HepG2 (cell line): ENCODE data around the gene SPNS2. TPM values are rescaled to one million over a fixed set of nuclear protein-coding genes. Genes with fewer than 3 reads are reported as not detected.

Experiments used
- AGO1 ChIP-seq: fragments of 200-400 bp; formaldehyde crosslinking; IDR thresholded peaks from 2 replicates; pipeline ENCODE4 v1.6.1; 2017; ENCODE audit warnings: mild to moderate bottlenecking, low read depth, low read length, moderate library complexity; ENCODE audit not compliant: poor library complexity, severe bottlenecking
- ATRX ChIP-seq: sonication (generic); formaldehyde crosslinking; IDR thresholded peaks from 2 replicates; pipeline ENCODE4 v1.4.0; 2020; ENCODE audit warnings: missing genetic modification reagents, borderline replicate concordance
- CEBPZ ChIP-seq: IDR thresholded peaks from 2 replicates; pipeline ENCODE4 v1.6.1; 2012; ENCODE audit warnings: low read length, improper control_type of control experiment
- FOXA1 ChIP-seq, 2 experiments: fragments of 450-650 bp in 1 of 2; sonication (generic) in 1 of 2; formaldehyde crosslinking in 1 of 2; IDR thresholded peaks; 2 replicates each; pipeline versions ENCODE4 v1.4.0 to v1.6.1; 2016 to 2020; ENCODE audit warnings: missing genetic modification reagents in 1 of 2
- HNRNPUL1 ChIP-seq: fragments of 200-400 bp; formaldehyde crosslinking; IDR thresholded peaks from 2 replicates; pipeline ENCODE4 v1.6.1; 2017; ENCODE audit warnings: low read depth, mild to moderate bottlenecking, low read length, moderate library complexity
- KDM6A ChIP-seq: IDR thresholded peaks from 2 replicates; pipeline ENCODE4 v1.6.1; 2016; ENCODE audit warnings: low read depth
- MATR3 ChIP-seq: sonication (generic); formaldehyde crosslinking; IDR thresholded peaks from 2 replicates; pipeline ENCODE4 v1.4.0; 2020; ENCODE audit warnings: missing genetic modification reagents
- MBD4 ChIP-seq: IDR thresholded peaks from 2 replicates; pipeline ENCODE4 v1.6.1; 2012; ENCODE audit warnings: low read length, inconsistent platforms, borderline replicate concordance
- MIER2 ChIP-seq: IDR thresholded peaks from 2 replicates; pipeline ENCODE4 v1.6.1; 2016; ENCODE audit warnings: missing biosample characterization, missing genetic modification reagents
- NFIB ChIP-seq: sonication (generic); formaldehyde crosslinking; IDR thresholded peaks from 2 replicates; pipeline ENCODE4 v1.9.0; 2021; ENCODE audit warnings: missing genetic modification reagents, mild to moderate bottlenecking, borderline replicate concordance
- PATZ1 ChIP-seq: sonication (generic); formaldehyde crosslinking; IDR thresholded peaks from 2 replicates; pipeline ENCODE4 v1.4.0; 2020; ENCODE audit warnings: missing genetic modification reagents
- REXO4 ChIP-seq: sonication (generic); formaldehyde crosslinking; IDR thresholded peaks from 2 replicates; pipeline ENCODE4 v1.8.0; 2022; ENCODE audit warnings: missing genetic modification reagents, mild to moderate bottlenecking, borderline replicate concordance
- SMARCE1 ChIP-seq: fragments of 450-650 bp; IDR thresholded peaks from 2 replicates; pipeline ENCODE4 v1.6.1; 2017; ENCODE audit warnings: borderline replicate concordance
- ZBTB26 ChIP-seq: IDR thresholded peaks from 2 replicates; pipeline ENCODE4 v1.6.1; 2016; ENCODE audit warnings: missing compliant biosample characterization, missing genetic modification reagents, borderline replicate concordance
- ZBTB49 ChIP-seq: sonication (generic); formaldehyde crosslinking; IDR thresholded peaks from 2 replicates; pipeline ENCODE4 v1.4.0; 2020; ENCODE audit warnings: missing genetic modification reagents, borderline replicate concordance
- ZNF264 ChIP-seq: sonication (generic); formaldehyde crosslinking; IDR thresholded peaks from 2 replicates; pipeline ENCODE4 v1.4.0; 2020; ENCODE audit warnings: missing genetic modification reagents
- ZNF326 ChIP-seq: sonication (generic); formaldehyde crosslinking; IDR thresholded peaks from 2 replicates; pipeline ENCODE4 v1.4.0; 2020; ENCODE audit warnings: missing genetic modification reagents, borderline replicate concordance
- polyA plus RNA-seq, 8 experiments: library from polyadenylated mRNA; depleted of rRNA in 3 of 8; stranded (reverse) in 7 of 8; unstranded in 1 of 8; fragments of >200 nt; fragmentation: Illumina TruSeq in 4 of 8; extraction: Trizol in 4 of 8; gene quantifications; 2 replicates each; pipeline versions ENCODE4 v1.2.1 to v1.2.3, GENCODE V29; 2011 to 2016; ENCODE audit warnings: low read depth in 4 of 8, missing spikeins in 1 of 8, mixed read lengths in 1 of 8; ENCODE audit not compliant: insufficient read depth in 1 of 8
- total RNA-seq, 5 experiments: library from RNA; depleted of rRNA; stranded (reverse); fragments of >200 nt; fragmentation: Illumina TruSeq; extraction: Trizol; gene quantifications; 2 replicates each; pipeline ENCODE4 v1.2.3, GENCODE V29; 2016; ENCODE audit warnings: low read depth in 1 of 5
- TF ChIP-seq, protein P1 (sequence below): sonication (generic); formaldehyde crosslinking; IDR thresholded peaks from 2 replicates; pipeline ENCODE4 v1.8.0; 2022; ENCODE audit warnings: missing genetic modification reagents, mild to moderate bottlenecking, borderline replicate concordance

Gene SPNS2
- total and polyA plus RNA-seq, 2 of the 13 experiments (the other 11 are each of a cell fraction or from before 2014, with no cell fraction given): 0.01 TPM; not detected in 1

GRCh38 chr17:4480929-4481898 is 17.5 kb upstream of the SPNS2 start (continued):
- TF ChIP-seq ZNF326 (no peak), MBD4 (no peak), AGO1 (no peak), ZBTB49 (no peak), REXO4 (no peak), NFIB (CRISPR knock-in tag) (no peak), ATRX (CRISPR knock-in tag) (no peak), CEBPZ (no peak), MATR3 (CRISPR knock-in tag) (no peak), SMARCE1 (no peak), KDM6A (CRISPR knock-in tag) (peak; percentile 42; the same call in 1 of the 2 replicates), PATZ1 (peak; percentile 49; the same call in 1 of the 2 replicates), MIER2 (CRISPR knock-in tag) (no peak), ZNF264 (CRISPR knock-in tag) (no peak), ZBTB26 (CRISPR knock-in tag) (no peak), HNRNPUL1 (no peak), FOXA1 (IDR thresholded peaks at IDR 0.05) (no peak), FOXA1 (CRISPR knock-in tag; IDR thresholded peaks at IDR 0.05) (no peak)
- TF ChIP-seq, protein P1, sequence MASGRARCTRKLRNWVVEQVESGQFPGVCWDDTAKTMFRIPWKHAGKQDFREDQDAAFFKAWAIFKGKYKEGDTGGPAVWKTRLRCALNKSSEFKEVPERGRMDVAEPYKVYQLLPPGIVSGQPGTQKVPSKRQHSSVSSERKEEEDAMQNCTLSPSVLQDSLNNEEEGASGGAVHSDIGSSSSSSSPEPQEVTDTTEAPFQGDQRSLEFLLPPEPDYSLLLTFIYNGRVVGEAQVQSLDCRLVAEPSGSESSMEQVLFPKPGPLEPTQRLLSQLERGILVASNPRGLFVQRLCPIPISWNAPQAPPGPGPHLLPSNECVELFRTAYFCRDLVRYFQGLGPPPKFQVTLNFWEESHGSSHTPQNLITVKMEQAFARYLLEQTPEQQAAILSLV: no peak
